Kidney tubule cell (primary cell): Measurements from ENCODE around the gene ZSWIM2.
"Not testable (repeated sequence)": the region's sequence is repeated elsewhere in the genome, so short reads cannot be mapped to it uniquely, and the experiment has no call there.

Source experiments
- DNase-seq: peaks from one replicate; pipeline ENCODE4 v3.0.0-alpha.2; 2018; ENCODE audit warnings: low spot score

Gene ZSWIM2, protein sequence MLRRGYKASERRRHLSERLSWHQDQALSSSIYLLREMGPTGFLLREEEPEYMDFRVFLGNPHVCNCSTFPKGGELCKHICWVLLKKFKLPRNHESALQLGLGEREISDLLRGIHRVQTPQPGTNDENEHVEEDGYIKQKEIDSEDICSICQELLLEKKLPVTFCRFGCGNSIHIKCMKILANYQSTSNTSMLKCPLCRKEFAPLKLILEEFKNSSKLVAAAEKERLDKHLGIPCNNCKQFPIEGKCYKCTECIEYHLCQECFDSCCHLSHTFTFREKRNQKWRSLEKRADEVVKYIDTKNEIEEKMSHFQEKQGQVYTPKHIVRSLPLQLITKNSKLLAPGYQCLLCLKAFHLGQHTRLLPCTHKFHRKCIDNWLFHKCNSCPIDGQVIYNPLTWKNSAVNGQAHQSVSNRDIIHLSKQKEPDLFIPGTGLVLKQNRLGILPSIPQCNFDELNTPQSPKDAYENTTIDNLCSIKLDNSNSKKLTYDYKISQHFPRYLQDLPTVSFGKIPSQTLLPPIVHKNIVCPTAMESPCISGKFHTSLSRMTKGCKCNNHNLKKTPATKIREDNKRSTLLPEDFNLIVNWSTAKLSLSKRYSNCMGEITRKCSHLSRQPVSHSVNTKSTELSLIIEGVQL

DNA sequence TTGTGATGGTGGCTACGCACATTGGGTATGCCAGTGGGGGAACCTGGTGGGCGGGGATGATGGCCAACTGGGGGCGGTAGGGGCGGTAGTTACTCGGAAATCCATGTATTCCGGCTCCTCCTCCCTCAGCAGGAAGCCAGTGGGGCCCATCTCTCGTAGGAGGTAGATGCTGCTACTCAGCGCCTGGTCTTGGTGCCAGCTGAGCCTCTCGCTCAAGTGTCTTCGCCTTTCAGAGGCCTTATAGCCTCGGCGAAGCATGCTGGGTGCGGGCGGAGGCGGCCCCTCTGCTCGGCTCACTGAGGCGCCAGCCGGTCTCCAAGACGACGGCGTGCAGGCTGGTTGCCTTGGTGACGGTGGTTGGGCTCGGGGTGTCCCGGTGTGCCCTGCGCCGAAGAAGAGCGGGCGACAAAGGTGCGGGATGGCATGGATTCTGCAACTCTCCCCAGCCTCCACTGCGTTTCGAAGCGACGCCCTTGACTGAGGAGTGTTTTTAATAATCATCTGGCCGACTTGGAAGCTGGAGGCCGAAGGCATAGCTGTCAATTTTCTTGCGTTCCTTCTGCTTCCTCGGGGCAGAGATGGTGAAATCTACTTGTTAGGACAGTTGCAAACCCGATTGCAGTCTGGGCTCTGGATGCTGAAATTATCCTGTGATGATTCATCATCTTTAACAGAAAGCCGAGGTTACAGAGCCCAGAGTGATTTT, at the start of gene ZSWIM2:
TSS of gene ZSWIM2 (minus strand) at position 298 of the 706 bp plus-strand sequence. CDS start at position 258, 40 bp downstream.
- DNase-seq, result peak; percentile 61

GRCh38 chr2:186896220-186896619, 47.2 kb upstream of the ZSWIM2 start:
- DNase-seq, result not testable (repeated sequence)

DNA sequence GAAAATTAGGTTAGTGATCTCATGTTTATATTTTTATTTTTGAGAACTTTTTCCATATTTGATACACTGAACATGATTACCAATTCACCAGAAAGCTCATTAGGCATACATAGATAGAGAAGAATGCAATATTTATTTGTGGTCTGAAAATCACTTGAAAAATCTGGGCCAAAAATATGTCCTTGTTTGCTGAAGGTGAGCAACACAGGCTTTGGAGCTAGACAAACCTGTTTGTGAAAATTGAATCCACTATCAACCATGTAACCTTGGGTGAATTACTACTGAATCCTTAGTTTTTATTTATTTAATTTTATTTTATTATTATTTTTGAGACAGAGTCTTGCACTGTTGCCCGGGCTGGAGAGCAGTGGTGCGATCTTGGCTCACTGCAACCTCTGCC, 46.5 kb upstream of the ZSWIM2 start:
- DNase-seq, result no peak

- DNase-seq, result no peak
These were observed 45.5 kb upstream of the ZSWIM2 start for GRCh38 chr2:186894478-186894877.

GRCh38 chr2:186892821-186893220, 43.9 kb upstream of the ZSWIM2 start:
- DNase-seq, result no peak

DNA sequence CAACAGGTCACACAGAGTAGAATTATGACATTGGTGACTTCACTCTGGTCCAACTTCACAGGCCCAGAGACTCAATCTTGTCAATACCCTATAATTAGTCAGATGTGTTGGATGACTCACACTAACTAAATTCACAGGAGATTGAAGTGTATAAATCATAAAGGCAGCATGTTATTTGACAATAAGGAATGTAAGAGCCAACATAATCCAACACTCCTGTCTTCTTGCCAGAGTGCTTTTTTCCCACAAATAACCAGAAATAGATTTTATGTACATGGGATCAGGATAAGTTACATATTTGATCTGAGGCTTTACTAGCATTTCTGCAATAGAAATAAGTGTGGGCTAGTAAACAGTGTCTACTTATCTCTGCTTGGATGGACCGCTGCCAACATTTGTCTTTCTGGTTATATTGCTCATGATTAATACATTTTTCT, 42.2 kb upstream of the ZSWIM2 start:
- DNase-seq, result no peak

GRCh38 chr2:186889101-186889879, 40.3 kb upstream of the ZSWIM2 start:
- no peak for DNase-seq

DNA sequence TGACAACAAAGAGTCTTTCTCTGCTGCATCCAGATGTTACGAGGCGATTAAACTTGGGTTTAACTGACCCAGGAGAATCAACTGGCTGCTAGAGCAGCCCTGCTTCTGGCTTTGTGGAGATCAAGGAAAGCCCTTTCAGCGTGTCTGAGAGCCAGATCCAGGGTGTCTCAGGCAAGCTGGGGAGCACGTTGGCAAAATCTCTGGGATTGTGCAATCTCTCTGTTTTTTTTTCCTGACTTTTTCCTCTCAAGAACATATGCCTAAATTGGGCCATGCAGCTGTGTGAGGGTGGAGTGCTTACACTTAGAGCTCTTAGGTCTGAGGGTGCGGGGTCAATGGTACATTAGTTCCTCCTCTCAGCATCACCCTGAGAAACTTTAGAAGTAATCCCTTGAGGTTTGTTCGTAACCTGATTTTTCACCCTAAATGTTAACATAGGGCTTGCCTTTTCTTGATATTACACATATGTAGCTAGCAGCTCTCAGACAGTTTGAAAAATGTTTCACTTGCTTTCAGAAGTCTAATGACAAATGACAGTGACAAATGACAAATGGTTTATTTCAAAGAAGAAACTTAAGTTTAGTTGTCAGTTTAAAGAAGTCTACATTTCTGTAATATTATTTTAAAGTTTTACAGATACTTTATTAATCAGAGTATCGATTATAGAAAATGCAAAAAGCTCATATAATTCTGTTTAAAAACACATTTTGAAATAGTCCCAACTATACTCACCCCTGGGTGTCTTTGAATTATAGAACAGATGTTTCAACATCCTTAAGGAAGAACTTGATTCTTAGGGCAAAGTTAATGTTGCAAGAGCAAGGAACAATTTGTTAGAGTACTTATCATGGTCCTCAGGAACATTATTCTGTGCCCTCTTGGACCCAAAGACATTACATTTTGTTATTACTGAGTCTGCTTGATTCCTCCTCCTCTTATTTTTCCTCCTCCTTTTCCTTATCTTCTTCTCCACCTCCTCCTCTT, 38.4 kb upstream of the ZSWIM2 start:
- no peak for DNase-seq

- no peak for DNase-seq
These were observed 35.6 kb upstream of the ZSWIM2 start for GRCh38 chr2:186884587-186884986.

GRCh38 chr2:186883666-186884065, 34.7 kb upstream of the ZSWIM2 start:
- no peak for DNase-seq

GRCh38 chr2:186882511-186883071, 33.6 kb upstream of the ZSWIM2 start:
- no peak for DNase-seq

GRCh38 chr2:186881660-186882059, 32.7 kb upstream of the ZSWIM2 start:
- no peak for DNase-seq

DNA sequence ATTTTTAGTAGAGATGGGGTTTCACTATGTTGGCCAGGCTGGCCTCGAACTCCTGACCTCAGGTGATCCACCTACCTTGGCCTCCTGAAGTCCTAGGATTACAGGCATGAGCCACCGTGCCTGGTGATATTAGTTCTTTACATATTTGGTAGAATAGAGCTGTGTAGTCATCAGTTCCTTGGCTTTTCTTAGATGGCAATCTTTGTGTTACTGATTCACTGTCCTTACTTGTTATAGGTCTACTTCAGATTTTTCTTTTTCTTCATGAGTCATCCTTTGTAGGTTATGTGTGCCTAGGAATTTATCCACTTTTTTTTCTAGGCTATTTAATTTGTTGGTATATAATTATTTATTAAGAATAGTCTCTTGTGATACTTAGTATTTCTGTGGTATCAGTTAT, 30.3 kb upstream of the ZSWIM2 start:
- peak; percentile 6 for DNase-seq

DNA sequence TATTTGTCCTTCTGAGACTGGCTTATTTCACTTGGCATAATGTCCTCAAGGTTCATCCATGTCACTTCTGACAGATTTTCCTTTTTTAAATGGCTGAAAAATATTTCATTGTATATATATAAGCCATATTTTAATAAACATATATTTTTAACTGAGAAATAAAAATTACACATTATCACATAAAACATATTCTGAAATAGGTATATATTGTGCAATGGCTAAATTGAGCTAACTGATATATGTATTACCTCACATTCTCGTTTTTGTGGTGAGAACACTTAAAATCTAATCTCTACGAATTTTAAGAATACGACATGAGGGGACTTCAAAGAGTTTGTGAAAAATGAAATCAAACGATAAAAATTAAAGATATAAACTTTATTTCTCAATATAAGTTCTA, 25.7 kb upstream of the ZSWIM2 start:
- DNase-seq, result no peak

- DNase-seq, result no peak
These were observed 22.9 kb upstream of the ZSWIM2 start for GRCh38 chr2:186871881-186872280.

DNA sequence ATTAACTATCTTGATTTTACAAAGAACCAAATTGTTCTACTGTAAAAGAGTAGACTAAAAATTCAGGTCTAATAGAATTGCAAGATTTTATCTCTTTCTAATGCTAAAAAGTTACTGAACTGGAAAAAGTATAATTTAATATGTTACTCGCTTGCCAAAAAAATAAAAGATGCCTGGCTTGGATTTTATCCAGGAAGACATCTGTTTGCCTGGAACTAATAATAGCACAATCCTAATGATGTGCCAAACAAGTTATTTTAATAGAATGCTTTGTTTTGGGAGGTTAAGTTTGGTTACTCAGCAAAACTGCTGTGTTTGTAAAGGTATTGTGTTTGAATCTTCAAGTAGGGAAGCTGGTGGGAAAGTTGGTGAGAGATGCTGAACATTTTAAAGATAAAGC, 19.4 kb upstream of the ZSWIM2 start:
- no peak for DNase-seq

DNA sequence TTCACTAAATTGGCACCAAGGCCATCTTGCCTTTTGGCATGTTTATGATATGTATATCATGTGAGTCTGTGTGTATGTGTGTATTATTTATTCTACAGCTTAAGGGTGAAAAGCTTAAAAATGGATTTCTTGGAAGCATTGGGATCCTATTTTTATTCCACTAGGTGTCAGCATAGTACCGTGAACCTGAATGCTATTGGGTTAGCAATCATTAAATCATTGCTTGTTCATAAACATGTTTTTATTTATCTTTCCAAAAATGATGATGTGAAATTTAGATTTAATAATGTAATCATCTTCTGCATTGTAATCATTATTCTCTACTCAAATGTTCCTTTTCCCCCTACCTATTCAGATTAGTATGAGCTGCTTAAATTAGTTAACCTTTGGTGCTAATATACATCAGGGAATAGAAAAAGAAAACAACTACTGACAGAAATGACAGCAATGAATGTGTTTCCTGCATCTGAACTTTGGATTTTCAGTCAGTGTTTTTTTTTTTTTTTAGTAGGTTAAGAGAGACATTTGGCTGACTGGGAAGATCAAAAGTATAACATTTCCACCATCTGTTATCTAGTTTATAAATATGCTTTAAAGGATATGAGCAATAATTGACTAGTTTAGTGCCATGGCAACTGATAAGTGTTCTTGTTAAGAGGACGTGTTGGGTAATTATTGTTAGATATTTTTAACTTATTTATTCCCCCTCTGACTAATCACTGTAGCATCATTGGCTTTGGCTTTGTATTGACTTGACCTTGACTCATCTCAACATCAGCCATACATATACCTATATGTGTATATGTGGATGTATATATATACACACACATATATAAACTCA, 14.1 kb upstream of the ZSWIM2 start:
- DNase-seq, result peak; percentile 45

- DNase-seq, result no peak
These were observed 6.2 kb upstream of the ZSWIM2 start for GRCh38 chr2:186855216-186855615.

- peak; percentile 37 for DNase-seq
These were observed 5.0 kb upstream of the ZSWIM2 start for GRCh38 chr2:186853951-186854350.

DNA sequence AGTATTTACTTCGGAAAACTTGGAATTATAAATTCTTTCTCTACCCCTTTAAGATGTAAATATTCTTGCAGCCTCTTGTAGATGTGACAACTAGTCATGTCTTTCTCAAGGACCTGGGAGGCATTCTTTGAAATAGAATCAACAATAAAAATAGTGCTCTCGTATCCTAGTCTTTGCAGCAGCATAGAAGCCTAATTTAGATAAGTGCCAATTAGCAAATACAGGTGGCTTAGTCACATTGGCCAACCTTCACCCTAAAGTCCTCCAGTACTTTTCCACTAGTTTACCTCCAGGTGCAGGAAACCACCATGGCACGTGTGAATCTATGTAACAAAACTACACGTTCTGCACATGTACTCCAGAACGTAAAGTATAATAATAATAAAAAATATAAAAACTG, 3.5 kb upstream of the ZSWIM2 start:
- no peak for DNase-seq
